ENCODE data around the gene RTN4R. TPM values are rescaled to one million over a fixed set of nuclear protein-coding genes. Genes with fewer than 3 reads are reported as not detected.
A peak's percentile ranks its signal among the peaks of the same experiment; 100 is the strongest.

Gene RTN4R
- total and polyA plus RNA-seq, 9 of the 15 experiments (the other 6 are each of a cell fraction or from before 2014, with no cell fraction given) = 0.04 to 2.8 (median 1.4) TPM; not detected in 3

DNA sequence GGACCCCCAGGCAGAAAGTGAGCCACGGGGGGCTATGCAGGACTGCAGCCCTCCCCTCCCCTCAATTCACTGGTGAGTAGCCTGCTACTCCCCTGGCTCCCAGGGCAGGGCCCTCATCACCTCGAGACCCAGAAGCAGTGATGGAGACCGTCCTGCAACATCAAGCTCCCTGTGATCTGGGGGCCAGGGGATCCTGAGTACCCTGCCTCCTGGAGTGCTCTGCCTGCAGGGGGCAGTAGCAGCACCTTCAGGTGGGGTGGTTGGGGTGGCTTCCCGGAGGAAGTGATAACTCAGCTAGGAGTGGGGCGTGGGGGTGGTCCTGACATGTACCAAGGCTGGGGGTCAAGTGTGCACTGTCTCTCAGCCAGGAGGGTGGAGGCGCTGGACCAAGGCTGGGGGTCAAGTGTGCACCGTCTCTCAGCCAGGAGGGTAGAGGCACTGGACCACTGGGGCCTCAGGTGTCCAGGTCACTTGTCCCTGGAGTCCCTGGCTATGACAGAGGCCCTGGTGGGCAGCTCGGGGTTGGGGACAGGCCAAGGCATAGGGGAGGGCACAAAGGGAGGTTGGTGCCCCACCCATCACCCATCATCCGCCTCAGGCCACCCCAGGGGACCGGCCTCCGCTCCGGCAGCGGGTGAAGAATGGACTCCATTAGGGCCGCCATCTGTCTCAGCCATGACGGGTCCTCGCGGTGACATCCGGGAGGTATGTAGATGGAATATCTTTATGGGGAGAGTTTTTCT lies 9.4 kb downstream of the RTN4R start (continued):
- TF ChIP-seq, protein P1, sequence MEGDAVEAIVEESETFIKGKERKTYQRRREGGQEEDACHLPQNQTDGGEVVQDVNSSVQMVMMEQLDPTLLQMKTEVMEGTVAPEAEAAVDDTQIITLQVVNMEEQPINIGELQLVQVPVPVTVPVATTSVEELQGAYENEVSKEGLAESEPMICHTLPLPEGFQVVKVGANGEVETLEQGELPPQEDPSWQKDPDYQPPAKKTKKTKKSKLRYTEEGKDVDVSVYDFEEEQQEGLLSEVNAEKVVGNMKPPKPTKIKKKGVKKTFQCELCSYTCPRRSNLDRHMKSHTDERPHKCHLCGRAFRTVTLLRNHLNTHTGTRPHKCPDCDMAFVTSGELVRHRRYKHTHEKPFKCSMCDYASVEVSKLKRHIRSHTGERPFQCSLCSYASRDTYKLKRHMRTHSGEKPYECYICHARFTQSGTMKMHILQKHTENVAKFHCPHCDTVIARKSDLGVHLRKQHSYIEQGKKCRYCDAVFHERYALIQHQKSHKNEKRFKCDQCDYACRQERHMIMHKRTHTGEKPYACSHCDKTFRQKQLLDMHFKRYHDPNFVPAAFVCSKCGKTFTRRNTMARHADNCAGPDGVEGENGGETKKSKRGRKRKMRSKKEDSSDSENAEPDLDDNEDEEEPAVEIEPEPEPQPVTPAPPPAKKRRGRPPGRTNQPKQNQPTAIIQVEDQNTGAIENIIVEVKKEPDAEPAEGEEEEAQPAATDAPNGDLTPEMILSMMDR (IDR thresholded peaks at IDR 0.05 in 2 of 3, conservative IDR thresholded peaks at IDR 0.05 in 1 of 3; ENCODE audit: insufficient read depth in 2 of 3, low read depth in 1 of 3, low read length in 3 of 3) = peak; percentile 87 to 99 (median 90)
- TF ChIP-seq HCFC1 (IDR thresholded peaks at IDR 0.05; ENCODE audit: low read depth, low read length) (peak; percentile 10; the same call in 1 of the 2 replicates), TCF7 (IDR thresholded peaks at IDR 0.05; ENCODE audit: borderline replicate concordance) (no peak), CBFB (CRISPR knock-in tag; IDR thresholded peaks at IDR 0.05) (peak; percentile 81; the same call in 1 of the 2 replicates), RB1 (IDR thresholded peaks at IDR 0.05; ENCODE audit: low read depth) (0 out of 2 replicates have a peak, but pooled peaks have one; percentile 13)
- TF ChIP-seq, protein P2, sequence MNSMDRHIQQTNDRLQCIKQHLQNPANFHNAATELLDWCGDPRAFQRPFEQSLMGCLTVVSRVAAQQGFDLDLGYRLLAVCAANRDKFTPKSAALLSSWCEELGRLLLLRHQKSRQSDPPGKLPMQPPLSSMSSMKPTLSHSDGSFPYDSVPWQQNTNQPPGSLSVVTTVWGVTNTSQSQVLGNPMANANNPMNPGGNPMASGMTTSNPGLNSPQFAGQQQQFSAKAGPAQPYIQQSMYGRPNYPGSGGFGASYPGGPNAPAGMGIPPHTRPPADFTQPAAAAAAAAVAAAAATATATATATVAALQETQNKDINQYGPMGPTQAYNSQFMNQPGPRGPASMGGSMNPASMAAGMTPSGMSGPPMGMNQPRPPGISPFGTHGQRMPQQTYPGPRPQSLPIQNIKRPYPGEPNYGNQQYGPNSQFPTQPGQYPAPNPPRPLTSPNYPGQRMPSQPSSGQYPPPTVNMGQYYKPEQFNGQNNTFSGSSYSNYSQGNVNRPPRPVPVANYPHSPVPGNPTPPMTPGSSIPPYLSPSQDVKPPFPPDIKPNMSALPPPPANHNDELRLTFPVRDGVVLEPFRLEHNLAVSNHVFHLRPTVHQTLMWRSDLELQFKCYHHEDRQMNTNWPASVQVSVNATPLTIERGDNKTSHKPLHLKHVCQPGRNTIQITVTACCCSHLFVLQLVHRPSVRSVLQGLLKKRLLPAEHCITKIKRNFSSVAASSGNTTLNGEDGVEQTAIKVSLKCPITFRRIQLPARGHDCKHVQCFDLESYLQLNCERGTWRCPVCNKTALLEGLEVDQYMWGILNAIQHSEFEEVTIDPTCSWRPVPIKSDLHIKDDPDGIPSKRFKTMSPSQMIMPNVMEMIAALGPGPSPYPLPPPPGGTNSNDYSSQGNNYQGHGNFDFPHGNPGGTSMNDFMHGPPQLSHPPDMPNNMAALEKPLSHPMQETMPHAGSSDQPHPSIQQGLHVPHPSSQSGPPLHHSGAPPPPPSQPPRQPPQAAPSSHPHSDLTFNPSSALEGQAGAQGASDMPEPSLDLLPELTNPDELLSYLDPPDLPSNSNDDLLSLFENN (IDR thresholded peaks at IDR 0.05; ENCODE audit: low read depth in 2 of 2, low read length in 2 of 2) = peak; percentile 42 to 44; a peak in 1 of 4 replicates
- TF ChIP-seq, protein P3, sequence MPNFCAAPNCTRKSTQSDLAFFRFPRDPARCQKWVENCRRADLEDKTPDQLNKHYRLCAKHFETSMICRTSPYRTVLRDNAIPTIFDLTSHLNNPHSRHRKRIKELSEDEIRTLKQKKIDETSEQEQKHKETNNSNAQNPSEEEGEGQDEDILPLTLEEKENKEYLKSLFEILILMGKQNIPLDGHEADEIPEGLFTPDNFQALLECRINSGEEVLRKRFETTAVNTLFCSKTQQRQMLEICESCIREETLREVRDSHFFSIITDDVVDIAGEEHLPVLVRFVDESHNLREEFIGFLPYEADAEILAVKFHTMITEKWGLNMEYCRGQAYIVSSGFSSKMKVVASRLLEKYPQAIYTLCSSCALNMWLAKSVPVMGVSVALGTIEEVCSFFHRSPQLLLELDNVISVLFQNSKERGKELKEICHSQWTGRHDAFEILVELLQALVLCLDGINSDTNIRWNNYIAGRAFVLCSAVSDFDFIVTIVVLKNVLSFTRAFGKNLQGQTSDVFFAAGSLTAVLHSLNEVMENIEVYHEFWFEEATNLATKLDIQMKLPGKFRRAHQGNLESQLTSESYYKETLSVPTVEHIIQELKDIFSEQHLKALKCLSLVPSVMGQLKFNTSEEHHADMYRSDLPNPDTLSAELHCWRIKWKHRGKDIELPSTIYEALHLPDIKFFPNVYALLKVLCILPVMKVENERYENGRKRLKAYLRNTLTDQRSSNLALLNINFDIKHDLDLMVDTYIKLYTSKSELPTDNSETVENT (CRISPR knock-in tag; IDR thresholded peaks at IDR 0.05) = peak; percentile 11; the same call in 1 of the 2 replicates

Data from K562 (cell line).